NT2/D1 (cell line): ENCODE data around the gene MVK.
A peak's percentile ranks its signal among the peaks of the same experiment; 100 is the strongest.

Experiments
- DNase-seq: peaks from one replicate; pipeline ENCODE4 v3.0.0-alpha.2; 2011; ENCODE audit warnings: low read depth, low spot score
- H3K27me3 ChIP-seq: 2 replicates; pipeline ENCODE4 v1.6.0; 2011; ENCODE audit warnings: mild to moderate bottlenecking; ENCODE audit not compliant: insufficient read length, insufficient read depth
- H3K36me3 ChIP-seq: 2 replicates; pipeline ENCODE4 v1.6.1; 2011; ENCODE audit warnings: mild to moderate bottlenecking, low read length, mixed read lengths; ENCODE audit not compliant: insufficient read depth, insufficient read length
- H3K4me1 ChIP-seq: 2 replicates; pipeline ENCODE4 v1.5.1; 2011; ENCODE audit not compliant: insufficient read depth, insufficient read length
- H3K4me3 ChIP-seq: 2 replicates; pipeline ENCODE4 v1.5.1; 2011; ENCODE audit warnings: low read depth; ENCODE audit not compliant: insufficient read length
- H3K9ac ChIP-seq: 2 replicates; pipeline ENCODE4 v1.6.0; 2011; ENCODE audit warnings: low read depth; ENCODE audit not compliant: insufficient read length
- H3K9me3 ChIP-seq: 2 replicates; pipeline ENCODE4 v1.5.1; 2011; ENCODE audit warnings: mild to moderate bottlenecking, low read length; ENCODE audit not compliant: insufficient read depth
- SUZ12 ChIP-seq: IDR thresholded peaks from 2 replicates; pipeline ENCODE4 v1.6.1; 2011; ENCODE audit not compliant: insufficient read length, insufficient read depth; ENCODE audit errors: extremely low read depth
- YY1 ChIP-seq: IDR thresholded peaks from 2 replicates; pipeline ENCODE4 v1.6.1; 2011; ENCODE audit not compliant: insufficient read length, insufficient read depth
- ZNF274 ChIP-seq: IDR thresholded peaks from 2 replicates; pipeline ENCODE4 v1.6.1; 2011; ENCODE audit warnings: mild to moderate bottlenecking, low read depth, low read length

MVK gene

DNA sequence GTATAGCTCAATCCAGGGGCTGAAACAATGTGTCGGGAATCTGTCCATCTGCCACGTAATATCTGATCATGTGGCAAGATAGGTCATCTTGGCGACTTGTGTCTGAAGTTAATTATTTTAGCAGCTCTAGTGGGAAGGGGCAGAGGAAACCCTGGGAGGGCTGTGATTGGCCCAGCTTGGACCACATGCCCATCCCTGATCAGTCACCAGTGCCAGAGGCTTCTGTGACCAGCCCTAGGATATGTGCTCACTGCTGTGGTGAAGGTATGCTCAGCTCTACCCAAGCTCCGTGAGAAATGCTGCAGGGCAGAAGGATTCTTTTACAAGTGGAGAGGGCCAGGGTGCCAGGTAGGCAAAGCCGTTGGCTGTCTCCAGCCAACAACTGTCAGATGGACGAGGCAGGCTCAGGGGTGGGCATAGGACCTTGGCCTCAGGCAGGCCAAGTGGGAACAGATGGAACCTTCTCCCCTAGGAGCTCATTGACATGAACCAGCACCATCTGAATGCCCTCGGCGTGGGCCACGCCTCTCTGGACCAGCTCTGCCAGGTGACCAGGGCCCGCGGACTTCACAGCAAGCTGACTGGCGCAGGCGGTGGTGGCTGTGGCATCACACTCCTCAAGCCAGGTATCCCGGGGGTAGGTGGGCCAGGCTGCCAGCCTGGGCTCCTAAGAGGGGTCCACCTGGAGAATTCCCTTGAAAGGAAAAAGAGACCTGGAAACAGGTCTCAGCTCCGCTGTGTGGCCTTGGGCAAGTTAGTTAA is 21.1 kb downstream of the MVK start:
- H3K4me1 ChIP-seq: peaks cover 11% of the 10 kb centered on the region
- H3K27me3 ChIP-seq: no peaks in the 10 kb centered on the region
- no peak overlapping the region for H3K9ac ChIP-seq
- no peaks in the 10 kb centered on the region for H3K9me3 ChIP-seq
- DNase-seq: no peak
- peaks cover 37% of the 10 kb centered on the region for H3K36me3 ChIP-seq
- no peak for TF ChIP-seq SUZ12
- no peak for TF ChIP-seq ZNF274
- TF ChIP-seq YY1: no peak
- H3K4me3 ChIP-seq: no peak overlapping the region

DNA sequence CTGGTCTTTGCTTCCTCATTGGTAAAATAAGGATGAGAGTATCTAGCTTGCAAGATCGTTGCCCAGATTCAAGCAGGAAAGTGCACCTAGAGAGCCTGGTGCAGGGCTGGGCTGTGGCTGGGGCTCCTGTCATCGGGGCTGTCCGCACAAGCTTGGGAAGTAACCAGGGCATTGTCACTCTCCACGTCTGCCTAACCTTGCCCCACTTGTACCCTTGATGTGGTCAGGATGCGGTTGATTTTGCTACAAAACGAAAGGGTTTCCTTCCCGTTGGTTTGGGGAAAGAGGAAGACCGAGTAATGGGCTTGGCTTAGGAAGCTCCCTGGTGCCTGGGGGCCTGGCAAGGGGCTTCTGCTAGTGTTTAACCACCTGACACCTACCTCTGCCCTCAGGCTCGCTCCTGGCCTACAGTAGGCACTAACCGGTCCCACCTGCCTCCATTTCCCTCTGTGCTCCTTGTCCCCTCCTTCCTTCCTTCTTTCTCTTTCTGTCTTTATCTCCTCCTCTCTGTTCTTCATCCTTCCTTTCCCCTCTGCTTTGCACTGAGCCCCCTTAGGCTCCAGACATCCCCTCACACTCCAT is 21.8 kb downstream of the MVK start:
- H3K4me1 ChIP-seq: peaks cover 11% of the 10 kb centered on the region

DNA sequence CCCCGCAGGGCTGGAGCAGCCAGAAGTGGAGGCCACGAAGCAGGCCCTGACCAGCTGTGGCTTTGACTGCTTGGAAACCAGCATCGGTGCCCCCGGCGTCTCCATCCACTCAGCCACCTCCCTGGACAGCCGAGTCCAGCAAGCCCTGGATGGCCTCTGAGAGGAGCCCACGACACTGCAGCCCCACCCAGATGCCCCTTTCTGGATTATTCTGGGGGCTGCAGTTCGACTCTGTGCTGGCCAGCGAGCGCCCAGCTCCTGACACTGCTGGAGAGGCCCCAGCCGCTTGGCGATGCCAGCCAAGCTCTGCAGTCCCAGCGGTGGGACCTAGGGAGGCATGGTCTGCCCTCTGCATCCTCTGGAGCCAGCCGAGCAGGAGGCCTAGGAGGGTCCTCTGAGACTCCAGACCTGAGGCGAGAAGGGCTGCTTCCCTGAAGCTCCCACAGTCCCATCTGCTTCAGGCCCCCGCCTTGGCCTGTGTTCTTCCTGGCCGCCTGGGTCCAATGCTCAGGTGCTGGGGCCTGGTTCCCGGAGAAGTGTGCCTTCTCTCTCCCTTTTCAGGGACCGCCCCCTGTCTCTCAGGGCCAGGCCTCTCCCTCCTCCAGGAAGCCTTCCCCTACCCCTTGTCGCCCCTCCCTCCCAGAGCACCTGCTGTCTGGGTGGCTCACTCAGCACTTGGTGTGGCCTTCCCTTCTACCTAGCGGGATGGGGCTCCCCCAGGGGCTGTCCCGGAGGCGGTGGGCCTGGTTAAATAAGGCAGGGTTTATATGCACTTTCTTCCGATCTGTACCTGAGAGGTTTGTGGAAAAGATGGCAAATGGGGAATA is 23.0 kb downstream of the MVK start:
- H3K9ac ChIP-seq: no peak overlapping the region
- H3K9me3 ChIP-seq: no peaks in the 10 kb centered on the region
- no peak for DNase-seq
- H3K4me3 ChIP-seq: no peak overlapping the region
- peaks cover 11% of the 10 kb centered on the region for H3K4me1 ChIP-seq
- no peaks in the 10 kb centered on the region for H3K27me3 ChIP-seq
- TF ChIP-seq SUZ12 (no peak), YY1 (no peak), ZNF274 (no peak)
- peaks cover 29% of the 10 kb centered on the region for H3K36me3 ChIP-seq

More for the DNA sequence above, 21.8 kb downstream of the MVK start:
- Histone ChIP-seq H3K4me3 (no peak overlapping the region), H3K27me3 (no peaks in the 10 kb centered on the region), H3K9me3 (no peaks in the 10 kb centered on the region), H3K36me3 (peaks cover 31% of the 10 kb centered on the region), H3K9ac (no peak overlapping the region)
- DNase-seq: no peak
- no peak for TF ChIP-seq SUZ12

DNA sequence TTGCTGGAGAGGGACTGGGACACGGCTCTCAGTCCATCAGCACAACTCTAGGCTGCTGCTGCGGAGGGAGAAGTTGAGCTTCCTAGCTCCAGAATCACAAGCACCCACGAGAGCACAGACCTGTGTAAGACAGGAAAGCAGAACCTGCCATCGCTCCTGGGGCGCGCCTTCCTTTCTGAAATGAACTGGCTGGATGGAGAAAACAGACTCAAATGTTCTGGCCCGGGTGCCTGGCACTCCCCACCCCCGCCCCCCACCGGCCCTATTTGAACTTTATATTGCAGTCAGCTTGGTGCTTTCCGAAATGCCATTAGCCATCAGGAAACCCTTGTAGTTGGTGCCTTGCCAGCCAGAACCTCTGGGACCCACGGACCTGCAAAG is 23.8 kb downstream of the MVK start:
- Histone ChIP-seq H3K9me3 (no peaks in the 10 kb centered on the region), H3K27me3 (no peaks in the 10 kb centered on the region), H3K4me1 (peaks cover 11% of the 10 kb centered on the region), H3K4me3 (no peak overlapping the region), H3K9ac (peak overlapping the region; percentile 6), H3K36me3 (peaks cover 26% of the 10 kb centered on the region)
- DNase-seq: no peak
- TF ChIP-seq YY1 (no peak), SUZ12 (no peak), ZNF274 (no peak)

DNA sequence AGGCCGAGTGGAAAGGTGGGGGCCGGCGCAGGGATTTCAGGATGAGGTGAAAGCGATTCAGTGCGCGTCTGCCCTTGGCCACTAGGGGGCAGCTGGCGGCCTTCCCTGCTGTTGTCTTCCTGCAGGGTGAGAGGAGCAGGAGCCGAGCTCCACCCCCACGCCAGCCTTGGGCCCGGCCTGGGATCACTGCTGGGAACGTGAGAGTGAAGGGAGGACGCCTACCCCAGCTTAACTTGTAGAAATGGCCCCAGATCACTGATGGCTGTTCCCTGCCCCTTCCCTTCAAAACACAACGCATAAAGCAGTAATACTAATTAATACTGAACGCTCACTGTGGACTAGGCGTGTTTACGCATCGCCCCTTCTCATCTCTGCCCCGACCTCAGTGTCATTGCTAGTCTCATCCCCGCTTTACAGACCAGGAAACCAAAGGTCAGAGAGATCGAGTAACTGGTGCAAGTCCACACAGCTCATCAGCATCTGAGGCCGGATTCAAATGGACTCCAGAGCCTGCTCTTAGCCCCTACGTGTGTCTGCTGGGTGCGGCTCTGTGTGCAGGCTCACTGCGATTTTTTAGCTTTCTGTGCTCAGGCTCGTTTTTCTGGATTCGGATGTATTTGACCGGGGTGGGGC is 24.3 kb downstream of the MVK start:
- Histone ChIP-seq H3K4me1 (peaks cover 11% of the 10 kb centered on the region), H3K36me3 (peaks cover 20% of the 10 kb centered on the region), H3K27me3 (no peaks in the 10 kb centered on the region), H3K4me3 (no peak overlapping the region), H3K9ac (peak overlapping the region; percentile 57), H3K9me3 (no peaks in the 10 kb centered on the region)
- TF ChIP-seq ZNF274: no peak
- TF ChIP-seq SUZ12: no peak
- TF ChIP-seq YY1: no peak
- DNase-seq: peak; percentile 84

DNA sequence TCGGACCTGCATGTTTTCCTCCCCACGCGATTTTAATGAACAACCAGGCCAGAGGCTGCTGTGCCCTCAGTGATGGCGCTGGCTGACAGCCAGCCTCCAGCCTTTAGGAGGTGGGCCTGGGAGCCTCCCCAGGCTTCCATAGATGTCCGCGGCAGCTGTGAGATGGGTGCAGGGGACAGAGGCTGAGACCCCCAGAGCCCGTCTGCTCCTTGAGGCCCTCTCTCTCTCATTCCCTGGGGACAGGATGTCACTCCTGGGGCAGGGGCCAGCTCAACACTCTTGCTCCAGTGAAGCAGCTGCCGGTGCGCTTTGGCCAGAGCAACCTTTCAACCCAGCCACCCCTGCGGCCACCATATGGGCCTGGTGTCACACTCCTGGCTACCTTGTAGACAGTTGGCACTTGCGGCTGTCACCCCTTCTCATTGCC is 24.8 kb downstream of the MVK start:
- DNase-seq: no peak
- peaks cover 15% of the 10 kb centered on the region for H3K36me3 ChIP-seq
- no peak overlapping the region for H3K4me3 ChIP-seq
- H3K4me1 ChIP-seq: peaks cover 11% of the 10 kb centered on the region
- H3K9me3 ChIP-seq: no peaks in the 10 kb centered on the region
- H3K27me3 ChIP-seq: no peaks in the 10 kb centered on the region
- TF ChIP-seq ZNF274 (no peak), SUZ12 (no peak), YY1 (no peak)
- H3K9ac ChIP-seq: peak overlapping the region; percentile 43

DNA sequence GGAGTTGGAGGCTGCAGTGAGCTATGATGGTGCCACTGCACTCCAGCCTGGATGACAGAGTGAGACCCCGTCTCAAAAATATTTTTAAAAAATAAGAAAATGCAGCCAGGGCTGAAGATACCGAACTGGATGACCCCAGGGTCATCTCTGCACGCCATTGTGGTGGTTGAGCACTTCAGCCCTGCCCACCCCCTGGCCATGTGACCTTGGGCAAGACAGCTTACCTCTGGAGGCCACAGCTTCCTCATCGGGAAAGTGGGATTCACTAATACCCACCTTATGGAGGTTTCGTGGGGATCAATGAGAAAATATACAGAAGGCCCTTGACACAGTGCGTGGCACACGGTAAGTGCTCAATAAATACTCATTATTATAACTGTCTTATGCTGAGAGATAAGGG is 25.5 kb downstream of the MVK start:
- Histone ChIP-seq H3K36me3 (peaks cover 14% of the 10 kb centered on the region), H3K9me3 (no peaks in the 10 kb centered on the region), H3K9ac (no peak overlapping the region), H3K27me3 (no peaks in the 10 kb centered on the region), H3K4me1 (peaks cover 11% of the 10 kb centered on the region), H3K4me3 (no peak overlapping the region)
- DNase-seq: no peak
- TF ChIP-seq YY1 (no peak), ZNF274 (no peak), SUZ12 (no peak)
